HG03196 (cell line): ENCODE data around the gene AXIN1.
"Not testable (repeated sequence)": the region's sequence is repeated elsewhere in the genome, so short reads cannot be mapped to it uniquely, and the experiment has no call there.

Experiments used
- ATAC-seq: cut with Tn5 transposase; IDR thresholded peaks from one replicate; pipeline ENCODE4 v1.9.1; 2021; ENCODE audit not compliant: unreplicated experiment

Gene AXIN1

GRCh38 chr16:354971-355461, 2.5 kb upstream of the AXIN1 start:
- ATAC-seq: no peak

- ATAC-seq: no peak
Observed at GRCh38 chr16:354291-354881, 1.9 kb upstream of the AXIN1 start.

- peak; percentile 6 for ATAC-seq
Observed at GRCh38 chr16:353404-354290, 1.1 kb upstream of the AXIN1 start.

- peak; percentile 12 for ATAC-seq
Observed at GRCh38 chr16:351804-352520, 561 bp downstream of the AXIN1 start.

- ATAC-seq: no peak
Observed at GRCh38 chr16:350203-350602, 2.3 kb downstream of the AXIN1 start.

GRCh38 chr16:349211-349610, 3.3 kb downstream of the AXIN1 start:
- no peak for ATAC-seq

GRCh38 chr16:348495-348894, 4.0 kb downstream of the AXIN1 start:
- not testable (repeated sequence) for ATAC-seq

- no peak for ATAC-seq
Observed at GRCh38 chr16:347203-347602, 5.3 kb downstream of the AXIN1 start.

- no peak for ATAC-seq
Observed at GRCh38 chr16:346587-346986, 5.9 kb downstream of the AXIN1 start.

- no peak for ATAC-seq
Observed at GRCh38 chr16:345772-346171, 6.8 kb downstream of the AXIN1 start.

GRCh38 chr16:342455-343213, 9.9 kb downstream of the AXIN1 start:
- no peak for ATAC-seq

- ATAC-seq: not testable (repeated sequence)
Observed at GRCh38 chr16:341974-342336, 10.6 kb downstream of the AXIN1 start.

- ATAC-seq: not testable (repeated sequence)
Observed at GRCh38 chr16:341095-341973, 11.2 kb downstream of the AXIN1 start.

- no peak for ATAC-seq
Observed at GRCh38 chr16:340370-341091, 12.0 kb downstream of the AXIN1 start.

- no peak for ATAC-seq
Observed at GRCh38 chr16:339680-340079, 12.8 kb downstream of the AXIN1 start.

- no peak for ATAC-seq
Observed at GRCh38 chr16:337975-338575, 14.4 kb downstream of the AXIN1 start.

GRCh38 chr16:337437-337836, 15.1 kb downstream of the AXIN1 start:
- no peak for ATAC-seq

GRCh38 chr16:336269-336668, 16.3 kb downstream of the AXIN1 start:
- ATAC-seq: no peak
